SU-DHL-6 (cell line): ENCODE results near the gene QKI.

Experiments used
- EZH2phosphoT487 ChIP-seq: fragments of 200-600 bp; sonication (generic), shearing (Covaris generic); conservative IDR thresholded peaks from 2 replicates; pipeline ENCODE4 v1.6.1; 2018; ENCODE audit warnings: mild to moderate bottlenecking, antibody characterized with exemption, low read length, moderate library complexity, mixed read lengths
- TF ChIP-seq, protein P1 (sequence below): fragments of 200-600 bp; sonication (generic); IDR thresholded peaks from one replicate; pipeline ENCODE4 v1.5.1; 2017; ENCODE audit warnings: antibody characterized with exemption, mild to moderate bottlenecking, low read length, moderate library complexity; ENCODE audit not compliant: insufficient read depth, poor library complexity, severe bottlenecking

DNA sequence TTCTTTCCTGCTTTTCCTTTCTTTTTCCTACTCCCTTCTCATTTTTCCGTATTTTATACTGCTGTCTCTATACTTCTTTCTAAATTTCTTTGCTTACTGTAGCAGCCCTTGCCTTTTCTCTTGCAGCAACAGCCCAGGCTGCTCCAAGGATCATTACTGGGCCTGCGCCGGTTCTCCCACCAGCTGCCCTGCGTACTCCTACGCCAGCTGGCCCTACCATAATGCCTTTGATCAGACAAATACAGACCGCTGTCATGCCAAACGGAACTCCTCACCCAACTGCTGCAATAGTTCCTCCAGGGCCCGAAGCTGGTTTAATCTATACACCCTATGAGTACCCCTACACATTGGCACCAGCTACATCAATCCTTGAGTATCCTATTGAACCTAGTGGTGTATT is 148.8 kb downstream of the QKI start:
- TF ChIP-seq, protein P1, sequence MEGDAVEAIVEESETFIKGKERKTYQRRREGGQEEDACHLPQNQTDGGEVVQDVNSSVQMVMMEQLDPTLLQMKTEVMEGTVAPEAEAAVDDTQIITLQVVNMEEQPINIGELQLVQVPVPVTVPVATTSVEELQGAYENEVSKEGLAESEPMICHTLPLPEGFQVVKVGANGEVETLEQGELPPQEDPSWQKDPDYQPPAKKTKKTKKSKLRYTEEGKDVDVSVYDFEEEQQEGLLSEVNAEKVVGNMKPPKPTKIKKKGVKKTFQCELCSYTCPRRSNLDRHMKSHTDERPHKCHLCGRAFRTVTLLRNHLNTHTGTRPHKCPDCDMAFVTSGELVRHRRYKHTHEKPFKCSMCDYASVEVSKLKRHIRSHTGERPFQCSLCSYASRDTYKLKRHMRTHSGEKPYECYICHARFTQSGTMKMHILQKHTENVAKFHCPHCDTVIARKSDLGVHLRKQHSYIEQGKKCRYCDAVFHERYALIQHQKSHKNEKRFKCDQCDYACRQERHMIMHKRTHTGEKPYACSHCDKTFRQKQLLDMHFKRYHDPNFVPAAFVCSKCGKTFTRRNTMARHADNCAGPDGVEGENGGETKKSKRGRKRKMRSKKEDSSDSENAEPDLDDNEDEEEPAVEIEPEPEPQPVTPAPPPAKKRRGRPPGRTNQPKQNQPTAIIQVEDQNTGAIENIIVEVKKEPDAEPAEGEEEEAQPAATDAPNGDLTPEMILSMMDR = no peak
- no peak for TF ChIP-seq EZH2phosphoT487
